Neutrophil (primary cell): ENCODE results near the gene FHOD3.

ENCODE experiments used
- H3K27ac ChIP-seq: fragments of 200-600 bp; sonication (generic); 2 replicates; pipeline ENCODE4 v1.5.1; 2016; ENCODE audit warnings: mild to moderate bottlenecking, moderate library complexity
- H3K27me3 ChIP-seq: fragments of 200-600 bp; sonication (generic); 2 replicates; pipeline ENCODE4 v1.6.0; 2016; ENCODE audit warnings: mild to moderate bottlenecking
- H3K36me3 ChIP-seq: fragments of 200-600 bp; sonication (generic); 2 replicates; pipeline ENCODE4 v1.5.1; 2017
- H3K4me1 ChIP-seq, 2 experiments: fragments of 200-600 bp in 1 of 2; sonication (generic) in 1 of 2; 1 replicate in 1 of 2; 2 replicates in 1 of 2; pipeline versions ENCODE4 v1.5.1 to v1.6.1; 2013 to 2016; ENCODE audit warnings: low read depth in 1 of 2, low read length in 1 of 2, mild to moderate bottlenecking in 1 of 2, moderate library complexity in 1 of 2; ENCODE audit not compliant: control insufficient read depth in 1 of 2, insufficient read depth in 1 of 2
- H3K4me3 ChIP-seq, 2 experiments: fragments of 200-600 bp in 1 of 2; sonication (generic) in 1 of 2; 1 replicate in 1 of 2; 2 replicates in 1 of 2; pipeline ENCODE4 v1.5.1; 2013 to 2016; ENCODE audit warnings: low read depth in 1 of 2, low read length in 1 of 2, mild to moderate bottlenecking in 1 of 2, moderate library complexity in 1 of 2
- H3K9me3 ChIP-seq: fragments of 200-600 bp; sonication (generic); 2 replicates; pipeline ENCODE4 v1.5.1; 2016
- CTCF ChIP-seq: fragments of 200-600 bp; sonication (generic); IDR thresholded peaks from 2 replicates; pipeline ENCODE4 v1.5.1; 2016; ENCODE audit warnings: antibody characterized with exemption

The FHOD3 gene

GRCh38 chr18:36295214-36295613 is 2.3 kb upstream of the FHOD3 start:
- TF ChIP-seq CTCF: no peak
- H3K36me3 ChIP-seq: no peaks in the 10 kb centered on the region
- H3K27ac ChIP-seq: no peak overlapping the region
- H3K4me1 ChIP-seq: peaks cover 3 to 12% of the 10 kb centered on the region in 2 experiments
- no peak overlapping the region for H3K4me3 ChIP-seq
- H3K27me3 ChIP-seq: peaks cover 91% of the 10 kb centered on the region
- no peaks in the 10 kb centered on the region for H3K9me3 ChIP-seq

DNA sequence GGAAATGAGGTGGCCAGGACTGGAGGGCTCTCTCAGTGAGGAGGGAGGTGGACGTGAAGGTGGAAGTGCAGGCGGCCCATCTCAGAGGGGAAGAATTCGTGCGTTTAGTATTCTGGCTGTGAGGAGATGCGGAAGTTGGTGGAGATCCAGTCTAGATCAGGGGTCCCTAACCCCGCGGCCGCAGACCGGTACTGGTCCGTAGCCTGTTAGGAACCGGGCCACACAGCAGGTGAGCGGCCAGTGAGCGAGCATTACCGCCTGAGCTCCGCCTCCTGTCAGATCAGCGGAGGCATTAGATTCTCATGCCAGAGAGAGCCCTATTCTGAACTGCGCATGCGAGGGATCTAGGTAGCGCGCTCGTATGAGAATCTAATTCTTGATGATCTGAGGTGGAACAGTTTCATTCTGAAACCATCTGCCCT is 1.6 kb upstream of the FHOD3 start:
- H3K36me3 ChIP-seq: no peaks in the 10 kb centered on the region
- peaks cover 97% of the 10 kb centered on the region for H3K27me3 ChIP-seq
- TF ChIP-seq CTCF: no peak
- no peak overlapping the region for H3K4me3 ChIP-seq
- no peak overlapping the region for H3K27ac ChIP-seq
- H3K4me1 ChIP-seq: peaks cover 3 to 12% of the 10 kb centered on the region in 2 experiments
- H3K9me3 ChIP-seq: no peaks in the 10 kb centered on the region

- H3K27me3 ChIP-seq: peaks cover 99% of the 10 kb centered on the region
- H3K27ac ChIP-seq: no peak overlapping the region
- H3K4me3 ChIP-seq: no peak overlapping the region
Measured at GRCh38 chr18:36296650-36297416, 680 bp upstream of the FHOD3 start.

DNA sequence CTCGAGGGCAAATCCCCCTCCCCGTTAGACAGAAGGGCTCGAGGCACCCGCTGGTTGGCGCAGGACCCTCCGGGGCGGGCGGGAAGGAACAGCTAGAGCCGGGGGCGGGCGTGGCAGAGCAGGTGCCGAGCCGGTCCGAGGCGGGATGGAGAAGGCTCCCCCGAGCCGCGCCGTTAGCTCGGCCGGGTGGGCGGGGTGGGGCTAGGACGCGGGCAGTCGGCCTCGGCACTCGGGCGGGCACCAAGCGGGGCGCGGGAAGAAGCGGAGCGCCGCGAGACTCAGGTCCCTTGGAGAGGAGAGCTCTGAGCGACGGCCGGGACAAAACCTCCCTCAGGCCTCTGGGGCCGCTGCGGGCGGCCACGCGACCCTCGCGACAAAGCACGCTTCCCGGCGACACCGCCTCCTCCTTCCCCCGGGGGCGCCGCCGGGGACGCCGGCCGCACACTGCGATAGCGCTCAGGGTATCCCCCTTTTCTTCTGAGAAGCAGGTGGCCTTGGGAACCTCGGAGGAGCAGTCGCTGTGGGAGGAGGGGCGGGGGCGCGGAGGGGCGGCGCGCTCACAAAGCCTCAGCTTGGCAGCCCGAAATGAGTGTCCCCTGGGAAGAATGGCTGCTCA is 721 bp downstream of the FHOD3 start:
- Histone ChIP-seq H3K4me3 (no peak overlapping the region), H3K27ac (no peak overlapping the region), H3K27me3 (peaks cover 100% of the 10 kb centered on the region), H3K9me3 (no peaks in the 10 kb centered on the region), H3K36me3 (no peaks in the 10 kb centered on the region), H3K4me1 (peaks cover 3 to 12% of the 10 kb centered on the region in 2 experiments)
- no peak for TF ChIP-seq CTCF

More at GRCh38 chr18:36296650-36297416, 680 bp upstream of the FHOD3 start:
- no peak for TF ChIP-seq CTCF
- H3K36me3 ChIP-seq: no peaks in the 10 kb centered on the region
- H3K4me1 ChIP-seq: peaks cover 3 to 12% of the 10 kb centered on the region in 2 experiments
- H3K9me3 ChIP-seq: no peaks in the 10 kb centered on the region

- Histone ChIP-seq H3K4me3 (no peak overlapping the region), H3K27me3 (peaks cover 100% of the 10 kb centered on the region), H3K36me3 (no peaks in the 10 kb centered on the region), H3K27ac (no peak overlapping the region), H3K4me1 (peaks cover 3 to 12% of the 10 kb centered on the region in 2 experiments), H3K9me3 (no peaks in the 10 kb centered on the region)
- TF ChIP-seq CTCF: no peak
Measured at GRCh38 chr18:36299015-36299414, 1.5 kb downstream of the FHOD3 start.
